ENCODE measurements around the gene BLID. TPM values are rescaled to one million over a fixed set of nuclear protein-coding genes. Genes with fewer than 3 reads are reported as not detected.

Gene BLID
- total RNA-seq, 1 experiment from 2014 or later = 2.0 TPM

- Histone ChIP-seq H3F3A (ENCODE audit: insufficient read depth, low read depth) (no peaks in the 10 kb centered on the region; the same call in 1 of the 2 replicates), H3K27ac (no peak overlapping the region), H3K27me3 (ENCODE audit: insufficient read depth, low read depth) (no peaks in the 10 kb centered on the region), H3K79me2 (ENCODE audit: low read depth) (peaks cover 88% of the 10 kb centered on the region), H4K20me1 (ENCODE audit: insufficient read depth) (peaks cover 10% of the 10 kb centered on the region), H2AFZ (no peak overlapping the region), H3K36me3 (ENCODE audit: low read depth) (peaks cover 23% of the 10 kb centered on the region; the same call in 1 of the 2 replicates), H3K4me2 (peak overlapping the region; percentile 25), H3K4me1 (replicated peaks; ENCODE audit: insufficient read depth) (peaks cover 32% of the 10 kb centered on the region), H3K9me2 (ENCODE audit: insufficient read depth) (no peaks in the 10 kb centered on the region), H3K9me3 (ENCODE audit: insufficient read depth, low read depth) (no peaks in the 10 kb centered on the region), H3K4me3 (no peak overlapping the region)
- CTCF ChIA-PET = no interaction called here
- POLR2A ChIA-PET (ENCODE audit: unreplicated experiment) = no interaction called here
- DNase-seq = no peak
- TF ChIP-seq EZH2 (IDR thresholded peaks at IDR 0.05; ENCODE audit: low read depth) (no peak), CTCF (conservative IDR thresholded peaks at IDR 0.05) (no peak)
- intact Hi-C loops (cut with micrococcal nuclease; ENCODE audit: unreplicated experiment) = no loop called here
- BruUV-seq (replicated peaks) = no TSS peak
Measured at GRCh38 chr11:122160841-122161590, 45.0 kb upstream of the BLID start.

- BruUV-seq (replicated peaks) = no TSS peak
- Histone ChIP-seq H3F3A (ENCODE audit: insufficient read depth, low read depth) (no peaks in the 10 kb centered on the region; the same call in 1 of the 2 replicates), H3K4me2 (no peak overlapping the region), H3K79me2 (ENCODE audit: low read depth) (peaks cover 82% of the 10 kb centered on the region), H4K20me1 (ENCODE audit: insufficient read depth) (peaks cover 10% of the 10 kb centered on the region), H3K9me3 (ENCODE audit: insufficient read depth, low read depth) (no peaks in the 10 kb centered on the region), H3K27me3 (ENCODE audit: insufficient read depth, low read depth) (no peaks in the 10 kb centered on the region), H3K27ac (no peak overlapping the region), H3K4me1 (replicated peaks; ENCODE audit: insufficient read depth) (peaks cover 32% of the 10 kb centered on the region), H2AFZ (no peak overlapping the region), H3K9me2 (ENCODE audit: insufficient read depth) (no peaks in the 10 kb centered on the region), H3K36me3 (ENCODE audit: low read depth) (peaks cover 22% of the 10 kb centered on the region; the same call in 1 of the 2 replicates), H3K4me3 (no peak overlapping the region)
- TF ChIP-seq EZH2 (IDR thresholded peaks at IDR 0.05; ENCODE audit: low read depth) (no peak), CTCF (conservative IDR thresholded peaks at IDR 0.05) (no peak)
- CTCF ChIA-PET = no interaction called here
- intact Hi-C loops (cut with micrococcal nuclease; ENCODE audit: unreplicated experiment) = loop anchor here (5.0 kb wide), 1 partner anchor 42 kb away; no protein-coding TSS in a partner anchor
- POLR2A ChIA-PET (ENCODE audit: unreplicated experiment) = no interaction called here
- no peak for DNase-seq
Measured at GRCh38 chr11:122159861-122160260, 43.8 kb upstream of the BLID start.

- peaks cover 77% of the 10 kb centered on the region for H3K79me2 ChIP-seq (ENCODE audit: low read depth)
- H4K20me1 ChIP-seq (ENCODE audit: insufficient read depth) = peaks cover 10% of the 10 kb centered on the region
- CTCF ChIA-PET = interaction anchor here (0.7 kb wide), 1 partner anchor 29 kb away, joined by 3 read pairs; no protein-coding TSS in a partner anchor
- no TSS peak for BruUV-seq (replicated peaks)
- H2AFZ ChIP-seq = no peak overlapping the region
- intact Hi-C loops (cut with micrococcal nuclease; ENCODE audit: unreplicated experiment) = loop anchor here (5.0 kb wide), 1 partner anchor 43 kb away; no protein-coding TSS in a partner anchor
- no peak overlapping the region for H3K4me2 ChIP-seq
- H3K27ac ChIP-seq = no peak overlapping the region
- DNase-seq = no peak
- H3K27me3 ChIP-seq (ENCODE audit: insufficient read depth, low read depth) = no peaks in the 10 kb centered on the region
- H3F3A ChIP-seq (ENCODE audit: insufficient read depth, low read depth) = no peaks in the 10 kb centered on the region; the same call in 1 of the 2 replicates
- peaks cover 32% of the 10 kb centered on the region for H3K4me1 ChIP-seq (replicated peaks; ENCODE audit: insufficient read depth)
- no peaks in the 10 kb centered on the region for H3K9me2 ChIP-seq (ENCODE audit: insufficient read depth)
- H3K9me3 ChIP-seq (ENCODE audit: insufficient read depth, low read depth) = no peaks in the 10 kb centered on the region
- TF ChIP-seq CTCF (conservative IDR thresholded peaks at IDR 0.05) (no peak), EZH2 (IDR thresholded peaks at IDR 0.05; ENCODE audit: low read depth) (no peak)
- H3K36me3 ChIP-seq (ENCODE audit: low read depth) = peaks cover 20% of the 10 kb centered on the region; the same call in 1 of the 2 replicates
- H3K4me3 ChIP-seq = no peak overlapping the region
- POLR2A ChIA-PET (ENCODE audit: unreplicated experiment) = no interaction called here
Measured at GRCh38 chr11:122159173-122159721, 43.2 kb upstream of the BLID start.

All from PC-9 (cell line).